Endothelial cell of umbilical vein (primary cell): ENCODE measurements around the gene RILPL1. TPM values are rescaled to one million over a fixed set of nuclear protein-coding genes. Genes with fewer than 3 reads are reported as not detected.
"Not testable (repeated sequence)": the region's sequence is repeated elsewhere in the genome, so short reads cannot be mapped to it uniquely, and the experiment has no call there.

ENCODE experiments used
- BruUV-seq: library from RNA; stranded (reverse); fragments of 400-500 nt; replicated peaks from 2 replicates; lab custom pipeline; 2021; lab: Mats Ljungman, UMichigan
- CTCF ChIA-PET: fragments of 300-600, 350-600 bp; sonication (Branson Sonifier 250); formaldehyde crosslinking; loops from one replicate; lab custom pipeline; 2021; ENCODE audit warnings: antibody characterized with exemption, inconsistent platforms; lab: Charles Lee
- POLR2A ChIA-PET: fragments of 300-600, 350-600 bp; sonication (Branson Sonifier 250); formaldehyde crosslinking; loops from one replicate; lab custom pipeline; 2021; ENCODE audit warnings: antibody characterized with exemption, inconsistent platforms; lab: Charles Lee
- DNase-seq: peaks from one replicate; pipeline ENCODE4 v3.0.0-alpha.2; 2011; ENCODE audit warnings: low read depth, low spot score
- FAIRE-seq: peaks from 2 replicates; lab custom pipeline; 2011; peaks lifted over from hg19 to GRCh38; lab: Jason Lieb, UNC
- H2AFZ ChIP-seq: 2 replicates; pipeline ENCODE4 v1.6.0; 2012; ENCODE audit warnings: low read depth, low read length, control low read depth, inconsistent platforms
- H3K27ac ChIP-seq: 2 replicates; pipeline ENCODE4 v1.5.1; 2011; ENCODE audit warnings: low read depth, mild to moderate bottlenecking, control low read depth, low read length, moderate library complexity; ENCODE audit not compliant: insufficient read depth
- H3K27me3 ChIP-seq, 2 experiments: 2 replicates each; pipeline versions ENCODE4 v1.6.0 to v1.6.1; 2011; ENCODE audit warnings: low read length in 2 of 2, mixed read lengths in 1 of 2; ENCODE audit not compliant: control insufficient read depth in 2 of 2, insufficient read depth in 2 of 2
- H3K36me3 ChIP-seq, 2 experiments: 2 replicates in 1 of 2; 3 replicates in 1 of 2; pipeline ENCODE4 v1.5.1; 2011; ENCODE audit warnings: low read length in 2 of 2, mild to moderate bottlenecking in 1 of 2, moderate library complexity in 1 of 2; ENCODE audit not compliant: control insufficient read depth in 2 of 2, insufficient read depth in 2 of 2; ENCODE audit errors: extremely low read depth in 1 of 2
- H3K4me1 ChIP-seq: 3 replicates; pipeline ENCODE4 v1.5.1; 2011; ENCODE audit warnings: mild to moderate bottlenecking, low read length; ENCODE audit not compliant: control insufficient read depth, insufficient read depth; ENCODE audit errors: extremely low read depth
- H3K4me2 ChIP-seq: 2 replicates; pipeline ENCODE4 v1.6.1; 2011; ENCODE audit warnings: low read length, control low read depth, mixed read lengths; ENCODE audit not compliant: insufficient read depth
- H3K4me3 ChIP-seq, 3 experiments: fragments of 200-600 bp in 1 of 3; sonication (generic), shearing (Covaris generic) in 1 of 3; replicated peaks in 1 of 3; 2 replicates each; pipeline ENCODE4 v1.5.1; 2011 to 2016; ENCODE audit warnings: control low read depth in 3 of 3, low read length in 3 of 3, mild to moderate bottlenecking in 2 of 3, inconsistent platforms in 1 of 3, low read depth in 1 of 3, moderate library complexity in 1 of 3; ENCODE audit not compliant: insufficient read depth in 1 of 3
- H3K79me2 ChIP-seq: 2 replicates; pipeline ENCODE4 v1.6.0; 2012; ENCODE audit warnings: low read length, inconsistent platforms; ENCODE audit not compliant: control insufficient read depth, insufficient read depth
- H3K9ac ChIP-seq: replicated peaks from 2 replicates; pipeline ENCODE3; 2011; ENCODE audit warnings: low read length, control low read depth; ENCODE audit not compliant: insufficient read depth; ENCODE audit errors: extremely low read depth
- H3K9me1 ChIP-seq: replicated peaks from 3 replicates; pipeline ENCODE4 v1.6.0; 2011; ENCODE audit warnings: mild to moderate bottlenecking, low read length; ENCODE audit not compliant: control insufficient read depth, insufficient read depth; ENCODE audit errors: extremely low read depth
- H3K9me3 ChIP-seq: replicated peaks from 2 replicates; pipeline ENCODE4 v1.5.1; 2012; ENCODE audit warnings: low read length, inconsistent platforms; ENCODE audit not compliant: control insufficient read depth, insufficient read depth
- H4K20me1 ChIP-seq: replicated peaks from 2 replicates; pipeline ENCODE3; 2011; ENCODE audit warnings: mild to moderate bottlenecking, low read length; ENCODE audit not compliant: control insufficient read depth, insufficient read depth; ENCODE audit errors: extremely low read depth
- dilution Hi-C: fragments of 300-500 bp; cut with MboI; formaldehyde crosslinking; loops from one replicate; pipeline ENCODE4 v1.15.0; 2019; ENCODE audit warnings: low sequenced_read_pairs; ENCODE audit not compliant: extremely low pct_ligation_motif_present
- intact Hi-C: fragments of 100-400 bp; cut with micrococcal nuclease; formaldehyde crosslinking; loops from one replicate; pipeline ENCODE4 v1.10.0; 2022
- polyA plus RNA-seq, 4 experiments: library from polyadenylated mRNA; depleted of rRNA in 3 of 4; stranded (reverse) in 3 of 4; unstranded in 1 of 4; fragments of >200 nt; gene quantifications; 2 replicates each; pipeline versions ENCODE4 v1.2.1 to v1.2.3, GENCODE V29; 2011 to 2012; ENCODE audit warnings: missing spikeins in 1 of 4
- total RNA-seq: library from RNA; stranded (reverse); gene quantifications from 2 replicates; pipeline ENCODE4 v1.2.3, GENCODE V29; 2021
- TF ChIP-seq, protein P1 (sequence below): IDR thresholded peaks from 2 replicates; pipeline ENCODE4 v1.6.1; 2011; ENCODE audit not compliant: insufficient read depth, insufficient read length

RILPL1 gene
- total and polyA plus RNA-seq, 2 donors (not counting 3 experiments of a cell fraction or from before 2014, with no cell fraction given): 30.4 to 34.3 TPM

DNA sequence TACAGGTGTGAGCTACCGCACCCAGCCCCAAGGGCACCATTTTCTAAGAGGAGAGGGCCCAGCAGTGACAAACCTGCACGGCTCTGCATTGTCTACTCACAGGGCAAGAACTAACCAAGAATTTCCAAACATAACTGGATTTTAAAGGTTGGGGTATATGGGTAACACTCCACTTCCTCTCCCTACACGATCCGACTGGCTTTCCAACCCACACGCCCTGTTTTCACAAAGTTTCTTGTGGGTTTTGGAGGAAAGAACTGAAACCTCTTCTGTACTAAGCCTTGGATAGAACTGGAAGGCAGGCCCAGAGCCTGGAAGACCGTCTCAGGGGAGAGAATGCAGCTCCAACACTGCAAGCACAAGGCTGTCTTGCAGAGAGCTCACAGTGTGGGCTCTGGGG, 50.6 kb downstream of the RILPL1 start:
- peaks cover 0 to 4% of the 10 kb centered on the region in 2 experiments for H3K36me3 ChIP-seq
- no peaks in the 10 kb centered on the region for H3K27me3 ChIP-seq
- no peaks in the 10 kb centered on the region for H4K20me1 ChIP-seq
- H3K27ac ChIP-seq: no peak overlapping the region
- dilution Hi-C loops: no loop called here
- no peaks in the 10 kb centered on the region for H3K9me1 ChIP-seq
- ChIA-PET CTCF (interaction anchor here (1.2 kb wide), 1 partner anchor 99 kb away, joined by 4 read pairs; no protein-coding TSS in a partner anchor), POLR2A (no interaction called here)
- no peak overlapping the region for H2AFZ ChIP-seq
- TF ChIP-seq, protein P1, sequence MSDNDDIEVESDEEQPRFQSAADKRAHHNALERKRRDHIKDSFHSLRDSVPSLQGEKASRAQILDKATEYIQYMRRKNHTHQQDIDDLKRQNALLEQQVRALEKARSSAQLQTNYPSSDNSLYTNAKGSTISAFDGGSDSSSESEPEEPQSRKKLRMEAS: no peak
- DNase-seq (no peak), FAIRE-seq (no peak)
- H3K4me2 ChIP-seq: no peak overlapping the region
- H3K4me3 ChIP-seq: no peak overlapping the region
- intact Hi-C loops: no loop called here
- H3K9me3 ChIP-seq: no peaks in the 10 kb centered on the region
- H3K4me1 ChIP-seq: peaks cover 24% of the 10 kb centered on the region
- no peaks in the 10 kb centered on the region for H3K79me2 ChIP-seq
- no peak overlapping the region for H3K9ac ChIP-seq
- no TSS peak for BruUV-seq

DNA sequence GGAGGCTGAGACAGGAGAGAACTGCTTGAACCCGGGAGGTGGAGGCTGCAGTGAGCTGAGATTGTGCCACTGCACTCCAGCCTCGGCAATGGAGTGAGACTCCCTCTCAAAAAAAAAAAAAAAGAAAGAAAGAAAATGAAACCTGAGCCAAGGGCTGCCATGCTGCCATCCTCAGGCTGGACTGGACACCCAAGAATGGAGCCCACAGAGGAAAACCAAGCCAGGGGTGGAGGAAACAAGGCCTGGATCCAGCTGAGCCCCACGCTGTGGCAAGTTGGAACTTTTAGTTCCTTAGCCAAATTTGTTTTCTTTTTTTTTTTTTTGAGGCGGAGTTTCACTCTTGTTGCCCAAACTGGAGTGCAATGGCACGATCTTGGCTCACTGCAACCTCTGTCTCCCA, 52.3 kb downstream of the RILPL1 start:
- intact Hi-C loops, FAIRE-seq, CTCF ChIA-PET, H3K4me3 ChIP-seq, H3K79me2 ChIP-seq, dilution Hi-C loops, H4K20me1 ChIP-seq, H3K4me2 ChIP-seq, DNase-seq, H3K9ac ChIP-seq, H3K27ac ChIP-seq, H3K27me3 ChIP-seq, H3K9me3 ChIP-seq, H3K36me3 ChIP-seq, H2AFZ ChIP-seq, H3K9me1 ChIP-seq, BruUV-seq: not testable (repeated sequence)
- H3K4me1 ChIP-seq: peaks cover 24% of the 10 kb centered on the region
- POLR2A ChIA-PET: interaction anchor here (0.7 kb wide), 1 partner anchor 534 kb away, joined by 3 read pairs; no protein-coding TSS in a partner anchor
